Neuronal stem cell (in vitro differentiated cells): ENCODE data around the gene EPB41L4B.
"Not testable (repeated sequence)": the region's sequence is repeated elsewhere in the genome, so short reads cannot be mapped to it uniquely, and the experiment has no call there.

Source experiments
- DNase-seq: peaks from one replicate; pipeline ENCODE4 v3.0.0-alpha.2; 2013; ENCODE audit warnings: low spot score
- H2AFZ ChIP-seq: one replicate; pipeline ENCODE4 v1.6.1; 2013; ENCODE audit warnings: mild to moderate bottlenecking, low read length, inconsistent platforms
- H2AK5ac ChIP-seq: 2 replicates; pipeline ENCODE4 v1.6.1; 2013; ENCODE audit warnings: low read depth, mild to moderate bottlenecking, inconsistent platforms, low read length, moderate library complexity, mixed read lengths
- H2BK120ac ChIP-seq: 2 replicates; pipeline ENCODE4 v1.6.1; 2013; ENCODE audit warnings: low read depth, mild to moderate bottlenecking, inconsistent platforms, low read length, moderate library complexity, mixed read lengths
- H2BK12ac ChIP-seq: one replicate; pipeline ENCODE4 v1.6.1; 2013; ENCODE audit warnings: low read length, inconsistent platforms
- H2BK15ac ChIP-seq: 2 replicates; pipeline ENCODE4 v1.6.1; 2013; ENCODE audit warnings: mild to moderate bottlenecking, low read length, inconsistent platforms, mixed read lengths
- H2BK5ac ChIP-seq: one replicate; pipeline ENCODE4 v1.6.1; 2013; ENCODE audit warnings: inconsistent platforms, mild to moderate bottlenecking, low read length, moderate library complexity
- H3K14ac ChIP-seq: one replicate; pipeline ENCODE4 v1.6.1; 2013; ENCODE audit warnings: low read length, inconsistent platforms
- H3K18ac ChIP-seq: 2 replicates; pipeline ENCODE4 v1.6.1; 2013; ENCODE audit warnings: low read length, inconsistent platforms
- H3K23ac ChIP-seq: 2 replicates; pipeline ENCODE4 v1.6.1; 2013; ENCODE audit warnings: low read depth, mild to moderate bottlenecking, mixed read lengths, low read length, inconsistent platforms; ENCODE audit not compliant: poor library complexity
- H3K27ac ChIP-seq: replicated peaks from 3 replicates; pipeline ENCODE4 v1.5.1; 2013; ENCODE audit warnings: low read length, inconsistent platforms
- H3K27me3 ChIP-seq, 3 experiments: 2 replicates each; pipeline ENCODE4 v1.6.1; 2013; ENCODE audit warnings: low read length in 3 of 3, mild to moderate bottlenecking in 2 of 3, inconsistent platforms in 1 of 3, low read depth in 1 of 3, mixed read lengths in 1 of 3, moderate library complexity in 1 of 3; ENCODE audit not compliant: control insufficient read depth in 3 of 3, insufficient read depth in 3 of 3
- H3K36me3 ChIP-seq, 2 donors: replicated peaks in 1 of 2; 2 replicates each; pipeline ENCODE4 v1.6.1; 2013; ENCODE audit warnings: low read length in 2 of 2; ENCODE audit not compliant: control insufficient read depth in 2 of 2, insufficient read depth in 2 of 2
- H3K4ac ChIP-seq: 2 replicates; pipeline ENCODE4 v1.6.1; 2013; ENCODE audit warnings: inconsistent platforms, mild to moderate bottlenecking, low read length, moderate library complexity
- H3K4me1 ChIP-seq, 2 donors: 1 replicate in 1 of 2; 2 replicates in 1 of 2; pipeline ENCODE4 v1.6.1; 2013; ENCODE audit warnings: low read length in 2 of 2, low read depth in 1 of 2; ENCODE audit not compliant: control insufficient read depth in 2 of 2, insufficient read depth in 1 of 2
- H3K4me2 ChIP-seq: one replicate; pipeline ENCODE4 v1.6.1; 2013; ENCODE audit warnings: mild to moderate bottlenecking, low read length, inconsistent platforms; ENCODE audit not compliant: insufficient read depth, poor library complexity, severe bottlenecking
- H3K4me3 ChIP-seq, 2 donors: 2 replicates each; pipeline ENCODE4 v1.5.1; 2013; ENCODE audit warnings: low read length in 2 of 2, mild to moderate bottlenecking in 2 of 2, inconsistent platforms in 1 of 2, moderate library complexity in 1 of 2
- H3K79me1 ChIP-seq: one replicate; pipeline ENCODE4 v1.6.1; 2013; ENCODE audit warnings: low read depth, mild to moderate bottlenecking, inconsistent platforms, low read length, moderate library complexity
- H3K9ac ChIP-seq: one replicate; pipeline ENCODE4 v1.6.1; 2013; ENCODE audit warnings: mild to moderate bottlenecking, low read depth, low read length, inconsistent platforms; ENCODE audit not compliant: poor library complexity
- H3K9me3 ChIP-seq, 2 donors: replicated peaks in 1 of 2; 2 replicates each; pipeline versions ENCODE3 to v1.6.1; 2013; ENCODE audit warnings: low read length in 2 of 2, mild to moderate bottlenecking in 2 of 2, inconsistent platforms in 1 of 2, low read depth in 1 of 2, mixed read lengths in 1 of 2, moderate library complexity in 1 of 2; ENCODE audit not compliant: control insufficient read depth in 2 of 2, insufficient read depth in 1 of 2
- H4K8ac ChIP-seq: one replicate; pipeline ENCODE4 v1.6.1; 2013; ENCODE audit warnings: low read depth, mild to moderate bottlenecking, inconsistent platforms, low read length, moderate library complexity
- H4K91ac ChIP-seq: one replicate; pipeline ENCODE4 v1.6.1; 2013; ENCODE audit warnings: low read length, low read depth, mild to moderate bottlenecking, inconsistent platforms; ENCODE audit not compliant: poor library complexity
- WGBS, 2 donors: extraction: QIAGEN DNeasy Blood & Tissue Kit; methylation state at CpG; one replicate each; pipeline ENCODE4 v1.1.7; 2013; ENCODE audit warnings: missing lambda C conversion rate in 2 of 2, mixed read lengths in 1 of 2; ENCODE audit not compliant: insufficient read length in 2 of 2, insufficient replicate concordance in 1 of 2; ENCODE audit errors: extremely low coverage in 2 of 2; 5-methylcytosine and 5-hydroxymethylcytosine counted together

Gene EPB41L4B

DNA sequence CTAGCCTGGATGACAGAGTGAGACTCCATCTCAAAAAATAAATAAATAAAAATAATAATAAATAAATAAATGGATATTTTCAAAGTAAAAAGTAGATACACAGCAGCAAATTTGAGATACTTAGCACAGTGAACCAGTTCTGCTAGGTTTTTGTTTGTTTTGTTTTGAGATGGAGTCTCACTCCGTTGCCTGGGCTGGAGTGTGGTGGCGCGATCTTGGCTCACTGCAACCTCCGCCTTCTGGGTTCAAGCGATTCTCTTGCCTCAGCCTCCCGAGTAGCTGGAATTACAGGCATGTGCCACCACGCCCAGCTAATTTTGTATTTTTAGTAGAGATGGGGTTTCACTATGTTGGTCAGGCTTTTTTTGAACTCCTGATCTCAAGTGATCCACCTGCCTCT is 20.1 kb upstream of the EPB41L4B start:
- H2BK15ac ChIP-seq, H3K14ac ChIP-seq, H2AK5ac ChIP-seq, H3K9me3 ChIP-seq, H2BK12ac ChIP-seq, H3K4me2 ChIP-seq, H4K8ac ChIP-seq, H3K27ac ChIP-seq, DNase-seq, H3K36me3 ChIP-seq, H2BK5ac ChIP-seq, H3K4me1 ChIP-seq, H3K4me3 ChIP-seq, H3K18ac ChIP-seq, H2AFZ ChIP-seq, H4K91ac ChIP-seq, H3K4ac ChIP-seq, H2BK120ac ChIP-seq, H3K79me1 ChIP-seq, H3K23ac ChIP-seq, H3K9ac ChIP-seq: not testable (repeated sequence)
- WGBS, 2 donors: no CpG with 5 or more reads among the region's 7 CpGs
- H3K27me3 ChIP-seq: peaks cover 0 to 11% (median 0%) of the 10 kb centered on the region in 3 experiments

DNA sequence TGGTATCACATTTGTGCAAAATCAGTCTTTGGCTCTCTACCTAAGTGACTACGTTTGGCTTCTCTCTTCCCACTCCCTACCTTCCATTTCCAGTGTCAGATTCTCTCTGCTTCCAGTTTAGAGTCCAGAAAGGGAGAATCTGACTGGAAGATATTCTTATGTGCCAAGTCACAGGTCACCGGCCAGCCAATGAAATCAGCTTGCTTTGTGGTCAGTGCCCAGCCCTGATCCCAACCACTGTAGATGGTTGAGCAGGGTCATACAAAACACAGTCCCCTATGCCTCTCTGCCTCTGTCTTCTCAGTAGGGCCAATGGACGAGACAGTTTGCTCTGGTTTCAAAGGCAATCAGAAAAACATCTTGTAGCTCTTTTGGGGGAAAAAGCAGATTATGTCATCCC is 15.6 kb upstream of the EPB41L4B start:
- Histone ChIP-seq H3K27ac (no peak overlapping the region), H3K79me1 (no peaks in the 10 kb centered on the region), H2AK5ac (no peak overlapping the region), H3K4me3 (no peak overlapping the region), H3K23ac (no peak overlapping the region), H3K4me1 (no peaks in the 10 kb centered on the region), H2BK5ac (no peak overlapping the region), H3K4me2 (no peak overlapping the region), H2AFZ (no peak overlapping the region), H4K8ac (no peak overlapping the region), H3K18ac (no peak overlapping the region), H2BK12ac (no peak overlapping the region), H2BK15ac (no peak overlapping the region), H3K27me3 (peaks cover 0 to 11% (median 0%) of the 10 kb centered on the region in 3 experiments), H2BK120ac (no peak overlapping the region), H3K14ac (no peak overlapping the region), H3K4ac (no peak overlapping the region), H3K9me3 (no peaks in the 10 kb centered on the region), H3K9ac (no peak overlapping the region), H4K91ac (no peak overlapping the region), H3K36me3 (no peaks in the 10 kb centered on the region)
- no peak for DNase-seq
- WGBS, 2 donors: no CpG with 5 or more reads among the region's 3 CpGs

DNA sequence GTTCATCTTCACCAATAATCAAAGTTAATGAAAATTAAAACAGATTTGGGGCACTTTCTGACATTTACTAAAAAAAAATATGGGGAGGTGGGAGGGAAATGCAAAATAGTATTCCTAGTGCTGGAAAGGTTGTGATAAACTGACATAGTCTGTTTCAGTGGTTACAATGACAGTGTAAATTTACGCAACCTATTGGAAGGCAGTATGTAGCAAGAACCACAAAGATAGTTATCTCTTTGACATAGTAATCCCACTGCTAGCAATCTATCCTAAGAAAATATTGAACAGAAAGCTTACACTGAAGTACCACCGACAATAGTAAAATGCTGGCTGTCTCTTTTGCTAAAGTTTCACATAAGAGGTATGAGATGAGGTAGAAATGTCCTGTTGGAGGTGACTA is 15.1 kb upstream of the EPB41L4B start:
- Histone ChIP-seq H3K4me3 (no peak overlapping the region), H4K8ac (no peak overlapping the region), H3K36me3 (no peaks in the 10 kb centered on the region), H2BK12ac (no peak overlapping the region), H3K79me1 (no peaks in the 10 kb centered on the region), H3K18ac (no peak overlapping the region), H3K4ac (no peak overlapping the region), H3K4me2 (no peak overlapping the region), H4K91ac (no peak overlapping the region), H3K14ac (no peak overlapping the region), H2BK15ac (no peak overlapping the region), H2BK120ac (no peak overlapping the region), H2BK5ac (no peak overlapping the region), H2AK5ac (no peak overlapping the region), H3K23ac (no peak overlapping the region), H3K9ac (no peak overlapping the region), H2AFZ (no peak overlapping the region), H3K27ac (no peak overlapping the region), H3K27me3 (peaks cover 0 to 11% (median 0%) of the 10 kb centered on the region in 3 experiments), H3K9me3 (no peaks in the 10 kb centered on the region), H3K4me1 (peaks cover 0 to under 1% of the 10 kb centered on the region in 2 donors)
- no peak for DNase-seq
- WGBS, 2 donors: no CpG with 5 or more reads among the region's 2 CpGs

- Histone ChIP-seq H3K18ac (no peak overlapping the region), H3K27ac (no peak overlapping the region), H4K91ac (no peak overlapping the region), H2BK12ac (no peak overlapping the region), H3K27me3 (peaks cover 0 to 11% (median 0%) of the 10 kb centered on the region in 3 experiments), H3K4ac (no peak overlapping the region), H2BK15ac (no peak overlapping the region), H3K79me1 (no peaks in the 10 kb centered on the region), H2BK5ac (no peak overlapping the region), H2AK5ac (no peak overlapping the region), H3K9ac (no peak overlapping the region), H3K14ac (no peak overlapping the region), H4K8ac (no peak overlapping the region), H3K9me3 (no peaks in the 10 kb centered on the region), H2BK120ac (no peak overlapping the region), H3K4me2 (no peak overlapping the region), H3K36me3 (no peaks in the 10 kb centered on the region), H3K4me3 (no peak overlapping the region), H3K4me1 (peaks cover 0 to 2% of the 10 kb centered on the region in 2 donors), H2AFZ (no peak overlapping the region), H3K23ac (no peak overlapping the region)
- DNase-seq: no peak
- no CpG with 5 or more reads among the region's 7 CpGs for WGBS, 2 donors
Measured at GRCh38 chr9:109335121-109335520, 14.3 kb upstream of the EPB41L4B start.
